Omental fat pad (tissue), 4 donors: Measurements from ENCODE around the gene KITLG. TPM values are rescaled to one million over a fixed set of nuclear protein-coding genes. Genes with fewer than 3 reads are reported as not detected.

ENCODE experiments used
- ATAC-seq: fragments of 150-250 bp; one replicate; pipeline ENCODE4 v1.9.1; 2016; ENCODE audit warnings: mild to moderate bottlenecking, moderate library complexity; ENCODE audit not compliant: low FRiP score
- DNase-seq: peaks from one replicate; pipeline ENCODE4 v3.0.0-alpha.2; 2019; ENCODE audit warnings: low spot score
- CTCF ChIP-seq, 3 donors: fragments of 450-650 bp; IDR thresholded peaks; one replicate each; pipeline ENCODE4 v1.5.1; 2016 to 2017; ENCODE audit warnings: antibody characterized with exemption in 3 of 3, mild to moderate bottlenecking in 3 of 3, moderate library complexity in 2 of 3
- total RNA-seq, 4 donors: library from RNA; depleted of rRNA; stranded (reverse); fragments of >200 nt; gene quantifications; one replicate each; pipeline ENCODE4 v1.1.0, GENCODE V29; 2016

Gene KITLG
- total RNA-seq, 4 donors from 2014 or later, result 12.2 to 29.8 (median 19.8) TPM

GRCh38 chr12:88576866-88577265, 3.4 kb downstream of the KITLG start:
- TF ChIP-seq CTCF (IDR thresholded peaks at IDR 0.05), result no peak
- no peak for DNase-seq
- ATAC-seq, result no peak

- DNase-seq (no peak), ATAC-seq (no peak)
- TF ChIP-seq CTCF (IDR thresholded peaks at IDR 0.05), result no peak
Observed at GRCh38 chr12:88575361-88575970, 4.8 kb downstream of the KITLG start.

- no peak for TF ChIP-seq CTCF (IDR thresholded peaks at IDR 0.05)
- no peak for ATAC-seq
- DNase-seq, result no peak
Observed at GRCh38 chr12:88574278-88574677, 6.0 kb downstream of the KITLG start.

- no peak for TF ChIP-seq CTCF (IDR thresholded peaks at IDR 0.05)
- no peak for ATAC-seq
- DNase-seq, result no peak
Observed at GRCh38 chr12:88573583-88573982, 6.7 kb downstream of the KITLG start.

GRCh38 chr12:88572781-88573549, 7.3 kb downstream of the KITLG start:
- ATAC-seq, result peak; percentile 41
- no peak for TF ChIP-seq CTCF (IDR thresholded peaks at IDR 0.05)
- DNase-seq, result no peak

- ATAC-seq, result no peak
- DNase-seq, result no peak
- TF ChIP-seq CTCF (IDR thresholded peaks at IDR 0.05), result no peak
Observed at GRCh38 chr12:88571543-88571942, 8.7 kb downstream of the KITLG start.

- ATAC-seq (peak; percentile 90), DNase-seq (no peak)
- TF ChIP-seq CTCF (IDR thresholded peaks at IDR 0.05), result no peak
Observed at GRCh38 chr12:88570103-88570502, 10.2 kb downstream of the KITLG start.
